NCI-H345 treated with DMSO at 0.1 percent for 48 hours (cell line): ENCODE data around the gene NQO2.
A peak's percentile ranks its signal among the peaks of the same experiment; 100 is the strongest.
"Not testable (repeated sequence)": the region's sequence is repeated elsewhere in the genome, so short reads cannot be mapped to it uniquely, and the experiment has no call there.

Experiments used
- DNase-seq: peaks from one replicate; lab custom pipeline; 2025; ENCODE audit not compliant: unreplicated experiment; lab: John Stamatoyannopoulos, UW

NQO2 gene

GRCh38 chr6:3036861-3037637, 37.4 kb downstream of the NQO2 start:
- no peak for DNase-seq

- DNase-seq: no peak
Observed at GRCh38 chr6:3037638-3038365, 38.1 kb downstream of the NQO2 start.

GRCh38 chr6:3039384-3039783, 39.7 kb downstream of the NQO2 start:
- DNase-seq: peak; percentile 17

GRCh38 chr6:3041147-3041546, 41.5 kb downstream of the NQO2 start:
- no peak for DNase-seq

GRCh38 chr6:3041606-3042005, 41.9 kb downstream of the NQO2 start:
- DNase-seq: no peak

GRCh38 chr6:3045369-3045768, 45.7 kb downstream of the NQO2 start:
- no peak for DNase-seq

- DNase-seq: no peak
Observed at GRCh38 chr6:3045777-3046176, 46.1 kb downstream of the NQO2 start.

GRCh38 chr6:3046295-3046694, 46.6 kb downstream of the NQO2 start:
- no peak for DNase-seq

GRCh38 chr6:3048009-3048408, 48.3 kb downstream of the NQO2 start:
- DNase-seq: not testable (repeated sequence)

GRCh38 chr6:3052481-3053230, 53.0 kb downstream of the NQO2 start:
- DNase-seq: no peak

- DNase-seq: no peak
Observed at GRCh38 chr6:3053231-3053508, 53.5 kb downstream of the NQO2 start.

- peak; percentile 40 for DNase-seq
Observed at GRCh38 chr6:3054229-3055157, 54.8 kb downstream of the NQO2 start.

GRCh38 chr6:3055158-3055499, 55.4 kb downstream of the NQO2 start:
- DNase-seq: not testable (repeated sequence)

- DNase-seq: no peak
Observed at GRCh38 chr6:3057063-3057770, 57.5 kb downstream of the NQO2 start.

- no peak for DNase-seq
Observed at GRCh38 chr6:3058957-3059356, 59.3 kb downstream of the NQO2 start.

GRCh38 chr6:3060092-3060491, 60.4 kb downstream of the NQO2 start:
- DNase-seq: not testable (repeated sequence)

- DNase-seq: no peak
Observed at GRCh38 chr6:3061501-3061941, 61.8 kb downstream of the NQO2 start.

GRCh38 chr6:3063340-3063732, 63.6 kb downstream of the NQO2 start:
- not testable (repeated sequence) for DNase-seq

- DNase-seq: peak; percentile 14
Observed at GRCh38 chr6:3063733-3064700, 64.3 kb downstream of the NQO2 start.
